Choroid plexus epithelial cell (primary cell): Measurements from ENCODE around the gene MXI1.

Source experiments
- DNase-seq: peaks from one replicate; pipeline ENCODE4 v3.0.0-alpha.2; 2010; ENCODE audit warnings: low read depth
- H3K4me3 ChIP-seq: 2 replicates; pipeline ENCODE4 v1.5.1; 2011; ENCODE audit warnings: low read depth, mild to moderate bottlenecking, control low read depth, low read length, moderate library complexity
- TF ChIP-seq, protein P1 (sequence below): conservative IDR thresholded peaks from 2 replicates; pipeline ENCODE4 v1.5.1; 2011; ENCODE audit warnings: low read depth, mild to moderate bottlenecking, control low read depth, inconsistent platforms, low read length, moderate library complexity

Gene MXI1

GRCh38 chr10:110258542-110258941 lies 51.1 kb downstream of the MXI1 start:
- TF ChIP-seq, protein P1, sequence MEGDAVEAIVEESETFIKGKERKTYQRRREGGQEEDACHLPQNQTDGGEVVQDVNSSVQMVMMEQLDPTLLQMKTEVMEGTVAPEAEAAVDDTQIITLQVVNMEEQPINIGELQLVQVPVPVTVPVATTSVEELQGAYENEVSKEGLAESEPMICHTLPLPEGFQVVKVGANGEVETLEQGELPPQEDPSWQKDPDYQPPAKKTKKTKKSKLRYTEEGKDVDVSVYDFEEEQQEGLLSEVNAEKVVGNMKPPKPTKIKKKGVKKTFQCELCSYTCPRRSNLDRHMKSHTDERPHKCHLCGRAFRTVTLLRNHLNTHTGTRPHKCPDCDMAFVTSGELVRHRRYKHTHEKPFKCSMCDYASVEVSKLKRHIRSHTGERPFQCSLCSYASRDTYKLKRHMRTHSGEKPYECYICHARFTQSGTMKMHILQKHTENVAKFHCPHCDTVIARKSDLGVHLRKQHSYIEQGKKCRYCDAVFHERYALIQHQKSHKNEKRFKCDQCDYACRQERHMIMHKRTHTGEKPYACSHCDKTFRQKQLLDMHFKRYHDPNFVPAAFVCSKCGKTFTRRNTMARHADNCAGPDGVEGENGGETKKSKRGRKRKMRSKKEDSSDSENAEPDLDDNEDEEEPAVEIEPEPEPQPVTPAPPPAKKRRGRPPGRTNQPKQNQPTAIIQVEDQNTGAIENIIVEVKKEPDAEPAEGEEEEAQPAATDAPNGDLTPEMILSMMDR: no peak
- no peak overlapping the region for H3K4me3 ChIP-seq
- no peak for DNase-seq

GRCh38 chr10:110259317-110259716 lies 51.9 kb downstream of the MXI1 start:
- no peak for DNase-seq
- TF ChIP-seq, protein P1: no peak
- H3K4me3 ChIP-seq: no peak overlapping the region

DNA sequence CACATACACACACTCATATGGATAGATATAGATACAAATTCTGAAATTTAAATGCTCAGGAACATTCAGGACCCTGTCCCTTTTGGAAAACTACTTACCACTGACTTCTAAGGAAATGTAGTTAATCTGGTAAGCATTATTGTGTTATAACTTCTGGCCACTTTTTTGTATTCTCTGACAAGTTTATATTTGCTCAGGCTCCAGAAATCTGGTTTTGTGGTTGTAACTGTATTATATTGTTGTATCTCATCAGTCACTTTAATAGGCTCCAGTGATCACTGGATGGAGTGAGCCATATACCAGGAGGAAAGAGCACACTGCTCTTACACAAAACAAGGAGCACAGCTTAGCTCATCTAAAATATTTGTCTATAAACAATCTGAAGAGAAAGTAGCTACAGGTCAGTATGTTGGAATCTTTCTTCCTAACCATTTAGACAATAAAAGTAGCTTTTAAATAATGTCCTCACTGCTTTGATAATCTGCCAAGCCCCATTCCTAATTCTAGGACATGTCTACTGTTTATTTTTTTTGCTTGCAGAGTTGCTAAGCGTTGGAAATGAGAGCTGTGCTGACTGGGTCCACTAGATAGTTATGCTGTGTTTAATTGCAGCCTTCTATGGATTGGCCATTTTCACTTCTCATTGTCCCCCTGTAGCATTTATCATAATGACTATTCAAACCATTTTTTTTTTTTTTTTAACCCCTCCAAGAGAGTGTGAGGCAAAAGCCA lies 53.5 kb downstream of the MXI1 start:
- TF ChIP-seq, protein P1: no peak
- peak; percentile 61 for DNase-seq
- H3K4me3 ChIP-seq: no peak overlapping the region

DNA sequence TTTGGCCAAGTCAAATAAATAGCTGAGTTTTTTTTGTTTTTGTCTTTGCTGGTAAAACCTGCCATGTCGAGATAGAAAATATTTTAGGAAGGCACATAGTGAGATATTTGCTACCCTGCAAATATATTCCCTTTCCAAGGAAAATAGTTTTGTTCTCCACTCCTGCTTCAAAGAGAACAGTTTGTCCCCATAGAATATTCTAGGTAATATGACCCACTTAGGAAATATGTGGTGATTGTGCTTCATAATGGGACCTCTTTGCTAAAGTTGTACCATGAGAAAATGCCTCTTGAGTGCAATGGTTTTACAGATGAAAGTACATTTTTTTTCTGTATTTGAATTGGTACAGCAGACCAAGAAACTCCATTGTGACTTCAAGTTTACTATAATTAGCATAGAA lies 55.8 kb downstream of the MXI1 start:
- TF ChIP-seq, protein P1: no peak
- DNase-seq: peak; percentile 25
- no peak overlapping the region for H3K4me3 ChIP-seq

DNA sequence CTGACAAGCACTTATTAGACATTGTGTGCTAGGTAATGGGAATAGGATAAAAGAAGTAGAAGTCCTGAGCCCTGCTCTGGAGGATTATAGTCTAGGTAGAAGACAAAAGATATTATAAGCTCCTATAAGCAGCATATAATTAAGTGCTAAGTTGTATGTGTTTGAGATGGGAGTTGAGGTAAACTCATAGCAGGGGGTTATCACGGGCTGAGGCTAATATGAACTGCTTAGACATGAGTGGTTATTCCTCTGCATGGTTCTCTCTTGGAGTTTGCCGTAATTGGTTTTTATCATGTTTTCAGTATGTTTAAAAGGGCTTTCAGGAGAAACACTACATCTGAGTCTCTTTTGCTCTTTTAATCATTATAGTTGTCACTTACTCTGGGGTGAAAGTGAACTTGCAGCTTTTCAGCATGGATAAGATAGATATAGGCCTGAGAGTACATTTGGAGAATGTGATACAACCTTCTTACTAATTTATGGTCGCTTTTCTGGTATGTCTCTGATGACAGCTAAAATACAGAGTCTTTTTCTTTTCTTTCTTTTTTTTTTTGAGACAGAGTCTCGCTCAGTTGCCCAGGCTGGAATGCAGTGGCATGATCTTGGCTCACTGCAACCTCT lies 58.3 kb downstream of the MXI1 start:
- TF ChIP-seq, protein P1: no peak
- no peak overlapping the region for H3K4me3 ChIP-seq
- no peak for DNase-seq

DNA sequence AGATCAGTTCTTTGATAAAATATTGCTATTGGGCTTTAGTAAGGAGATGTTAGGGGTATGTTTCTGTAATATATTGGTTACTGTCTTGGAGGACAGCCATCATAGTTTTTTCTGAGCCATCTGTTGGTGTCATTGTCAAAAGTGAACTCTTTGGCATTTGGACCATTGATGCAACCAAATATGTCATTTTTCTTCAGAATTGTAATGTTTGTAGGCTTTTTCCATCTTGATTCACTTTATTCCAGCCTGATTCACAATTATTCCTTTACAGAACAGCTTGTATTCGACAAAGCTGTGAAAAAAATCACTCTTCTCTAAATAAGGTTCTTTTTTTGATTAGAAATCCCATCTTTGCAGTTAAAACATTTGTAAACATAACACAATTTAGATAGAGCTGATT lies 59.9 kb downstream of the MXI1 start:
- no peak overlapping the region for H3K4me3 ChIP-seq
- DNase-seq: no peak
- TF ChIP-seq, protein P1: no peak

DNA sequence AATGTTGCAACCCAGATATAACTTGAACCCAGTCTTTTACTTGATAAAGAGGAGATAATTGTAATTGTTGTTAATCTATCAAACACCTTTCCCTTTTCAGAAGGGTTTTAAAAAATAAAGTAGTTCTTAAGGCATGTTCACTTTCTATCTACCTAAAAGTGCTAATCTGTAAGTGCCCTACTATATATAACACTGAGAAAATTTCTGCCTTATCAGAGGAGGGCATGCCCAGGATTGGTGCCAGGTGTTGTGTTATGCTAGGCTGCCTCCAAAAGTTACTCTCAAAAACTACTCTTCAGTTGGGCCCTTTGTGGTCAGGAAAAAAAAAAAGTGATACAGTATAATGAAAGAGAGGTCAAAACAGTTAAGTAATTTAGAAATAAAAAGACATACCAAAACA lies 61.0 kb downstream of the MXI1 start:
- DNase-seq: no peak
- TF ChIP-seq, protein P1: no peak
- H3K4me3 ChIP-seq: no peak overlapping the region
